GM20000 (cell line): ENCODE measurements around the gene TRAPPC12.
"Not testable (repeated sequence)": the region's sequence is repeated elsewhere in the genome, so short reads cannot be mapped to it uniquely, and the experiment has no call there.

Experiments
- DNase-seq: peaks from one replicate; pipeline ENCODE4 v3.0.0; 2012; ENCODE audit warnings: low spot score
- CTCF ChIP-seq: IDR thresholded peaks from 2 replicates; pipeline ENCODE4 v1.5.1; 2012; ENCODE audit warnings: mild to moderate bottlenecking, control low read depth; ENCODE audit errors: extremely low read depth, missing control alignments

The TRAPPC12 gene

DNA sequence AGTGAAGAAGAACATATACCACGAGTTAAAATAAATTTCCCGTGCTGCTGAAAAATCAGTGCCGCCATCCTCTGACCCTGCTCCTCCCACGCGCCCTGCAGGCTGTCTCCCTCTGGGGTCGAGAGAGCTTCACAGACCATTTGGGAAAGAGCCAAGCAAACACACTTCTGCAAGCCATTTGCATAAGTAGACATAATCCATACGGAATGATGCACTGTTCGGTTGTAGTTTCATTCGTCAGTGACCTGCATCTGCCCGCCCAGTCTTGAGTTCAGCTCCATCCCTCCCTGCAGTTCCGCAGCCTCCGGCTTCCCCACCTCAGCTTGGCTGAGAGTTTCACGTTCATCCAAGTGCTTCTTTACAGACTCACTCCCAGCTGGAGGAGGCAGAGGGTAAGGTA is 69.6 kb downstream of the TRAPPC12 start:
- no peak for TF ChIP-seq CTCF
- DNase-seq: no peak

DNA sequence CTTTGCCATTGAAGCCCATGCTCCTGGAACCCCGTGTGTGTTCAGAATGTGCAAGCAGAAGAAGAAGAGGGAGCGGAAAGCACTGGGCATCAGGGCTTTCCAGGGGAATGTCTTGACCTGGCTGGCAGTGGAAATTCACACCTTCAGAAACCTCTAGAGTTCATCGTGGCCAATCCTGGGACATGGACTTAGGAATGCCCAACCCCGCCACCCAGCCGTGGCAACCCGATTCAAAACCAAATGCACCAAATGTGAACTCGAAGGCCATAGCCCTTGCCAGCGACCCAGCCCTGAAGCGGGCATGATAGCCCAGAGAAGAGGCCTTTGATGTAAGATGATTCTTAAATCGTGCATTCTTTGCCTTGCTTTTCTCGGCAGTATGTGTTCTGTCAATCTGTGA is 70.4 kb downstream of the TRAPPC12 start:
- no peak for DNase-seq
- TF ChIP-seq CTCF: no peak

DNA sequence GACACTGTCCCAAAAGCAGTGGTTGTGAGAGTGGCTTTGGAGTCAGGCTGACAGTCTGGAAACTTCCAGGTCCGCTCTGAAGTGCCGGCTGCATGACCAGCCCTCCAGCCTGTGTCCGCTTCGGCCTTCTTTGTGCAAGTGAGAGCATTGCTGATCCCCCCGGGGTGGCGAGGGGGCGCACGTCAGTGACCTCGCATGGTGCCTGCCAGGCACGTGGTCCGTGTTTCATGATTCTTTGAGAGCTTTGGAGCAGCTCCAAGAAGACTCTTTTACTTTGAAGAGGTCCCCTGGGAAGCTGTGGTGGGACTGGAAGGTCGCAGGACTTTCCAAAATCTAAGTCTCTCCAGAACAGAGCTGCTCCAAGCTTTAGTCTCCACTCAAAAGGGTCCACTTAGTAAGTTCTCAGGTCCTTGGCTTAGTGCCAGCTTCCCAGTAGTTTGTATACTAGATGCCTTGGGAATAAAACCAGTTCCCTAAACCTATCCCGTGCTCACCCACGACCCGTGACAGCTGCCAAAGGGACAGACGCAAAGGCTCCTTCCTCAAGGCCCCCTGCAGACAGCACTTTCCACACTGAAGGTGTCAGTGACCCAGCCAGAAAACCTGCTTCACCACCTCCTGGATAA is 71.0 kb downstream of the TRAPPC12 start:
- no peak for DNase-seq
- no peak for TF ChIP-seq CTCF

DNA sequence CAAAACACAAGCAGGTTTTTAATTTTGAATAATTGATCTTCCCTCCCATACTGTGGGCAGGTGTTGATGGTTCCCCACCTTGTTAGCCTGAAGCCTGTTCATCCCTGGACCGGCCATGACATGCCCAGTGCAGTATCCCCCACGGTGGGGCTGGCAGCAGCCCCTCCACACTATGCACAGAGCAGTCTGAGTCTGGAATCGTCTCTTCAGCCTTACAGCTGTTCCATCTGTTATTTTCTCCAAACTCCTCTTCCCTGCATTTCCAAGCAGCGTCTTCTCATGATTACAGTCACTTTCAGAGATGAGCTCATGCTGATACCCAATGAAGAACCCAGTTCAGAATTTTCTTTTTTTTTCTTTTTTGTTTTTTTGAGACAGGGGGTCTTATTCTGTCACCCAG is 71.7 kb downstream of the TRAPPC12 start:
- no peak for TF ChIP-seq CTCF
- no peak for DNase-seq

- no peak for DNase-seq
- TF ChIP-seq CTCF: no peak
Observed at GRCh38 chr2:3451926-3452671, 72.6 kb downstream of the TRAPPC12 start.

- DNase-seq: no peak
- no peak for TF ChIP-seq CTCF
Observed at GRCh38 chr2:3453190-3453999, 73.9 kb downstream of the TRAPPC12 start.

- DNase-seq: not testable (repeated sequence)
Observed at GRCh38 chr2:3454005-3454404, 74.5 kb downstream of the TRAPPC12 start.
